GM21360 (cell line): ENCODE results near the gene NCAPG2.

Experiments
- ATAC-seq: cut with Tn5 transposase; IDR thresholded peaks from one replicate; pipeline ENCODE4 v1.9.1; 2021; ENCODE audit warnings: mild to moderate bottlenecking, moderate library complexity; ENCODE audit not compliant: unreplicated experiment

The NCAPG2 gene

DNA sequence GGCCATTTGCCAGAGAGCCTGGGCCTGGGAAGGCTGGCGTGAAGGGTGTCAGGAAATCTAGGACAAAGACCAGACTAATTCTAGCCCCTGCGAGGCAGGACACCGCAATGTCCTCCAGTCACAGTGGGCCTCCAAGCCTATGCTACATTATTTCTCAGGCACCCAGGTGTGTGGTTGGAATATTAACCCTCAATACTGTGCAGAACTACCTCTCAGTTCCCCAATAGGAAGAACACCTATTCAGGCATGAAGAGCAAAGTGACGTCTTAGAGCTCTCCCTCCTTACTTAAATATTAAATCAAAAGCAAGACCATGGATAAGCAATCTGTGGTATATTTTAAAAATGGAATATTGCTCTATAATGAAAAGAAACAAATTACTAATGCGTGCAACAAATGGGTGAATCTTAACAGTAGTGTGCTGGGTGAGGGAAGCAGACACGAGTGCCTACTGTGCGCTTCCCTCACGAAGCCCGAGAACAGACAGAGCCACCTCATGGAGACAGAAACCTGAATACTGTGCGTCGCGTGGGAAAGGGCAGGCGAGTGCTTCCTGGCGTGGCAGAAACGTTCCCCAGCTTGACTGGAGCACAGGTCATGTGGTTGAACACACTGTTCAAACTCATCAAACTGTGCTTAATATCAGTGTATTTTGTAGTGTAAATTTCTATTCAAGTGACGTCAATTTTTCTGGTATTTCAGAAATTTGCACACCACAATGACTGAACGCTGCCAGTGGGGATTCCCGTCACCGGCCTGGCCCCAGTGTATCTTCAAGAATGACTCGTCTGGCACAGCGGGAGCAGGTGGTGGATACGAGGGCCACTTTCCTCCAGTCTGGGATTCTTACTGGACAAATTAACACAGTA is 101.5 kb downstream of the NCAPG2 start:
- ATAC-seq = no peak

DNA sequence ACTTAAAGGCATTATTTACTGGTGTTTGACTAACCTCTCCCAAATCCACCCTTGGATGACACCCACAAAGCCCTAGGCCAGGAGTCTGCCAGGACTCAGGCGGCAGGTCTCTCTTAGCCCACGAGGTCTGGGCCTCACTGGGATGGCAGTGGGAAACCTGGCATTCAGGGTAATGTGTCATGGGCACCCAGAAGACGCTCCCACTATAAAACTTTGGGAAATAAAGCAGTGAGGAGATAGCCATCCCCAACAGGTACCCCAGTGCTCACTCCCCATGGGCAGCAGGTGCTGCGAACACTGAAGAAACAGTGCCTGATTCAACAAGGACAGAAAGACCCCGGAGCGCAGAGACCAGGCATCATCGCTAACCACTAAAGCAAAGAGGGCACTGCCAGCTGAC is 102.6 kb downstream of the NCAPG2 start:
- ATAC-seq = no peak

DNA sequence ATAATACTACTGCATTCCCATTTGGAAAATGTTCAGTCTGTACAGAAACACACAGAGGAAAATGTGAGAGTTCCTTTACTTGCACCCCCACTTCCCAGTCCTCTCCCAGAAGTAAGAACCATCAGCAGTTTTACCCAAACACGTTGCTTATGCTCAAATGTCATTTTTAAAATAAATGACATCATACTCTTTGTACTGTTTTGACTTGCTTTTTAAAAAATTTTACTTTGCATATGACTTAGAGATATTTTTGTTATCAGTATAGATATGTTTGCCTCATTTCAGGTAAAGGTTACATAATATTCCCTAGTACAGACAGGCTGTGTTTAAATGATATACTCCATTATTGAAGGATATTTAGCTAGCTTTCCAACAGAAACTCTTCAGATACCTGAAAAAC is 103.5 kb downstream of the NCAPG2 start:
- ATAC-seq = no peak

DNA sequence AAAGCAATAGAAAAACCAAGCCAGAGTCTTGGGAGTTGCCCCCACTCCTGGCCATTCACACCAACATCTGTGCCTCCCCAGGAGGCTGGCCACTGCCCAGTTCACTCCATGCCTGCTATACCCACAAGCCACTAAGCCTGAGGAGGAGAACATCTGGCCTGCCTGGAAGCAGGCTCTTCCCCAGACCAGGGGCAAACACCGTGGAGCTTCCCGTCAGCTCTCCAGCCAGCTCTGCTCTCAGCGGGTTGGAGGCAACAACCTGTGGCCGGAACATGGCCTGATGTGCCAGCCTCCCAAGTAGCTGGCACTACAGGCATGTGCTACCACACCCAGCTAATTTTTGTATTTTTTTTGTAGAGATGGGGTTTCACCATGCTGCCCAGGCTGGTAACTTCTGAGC is 107.9 kb downstream of the NCAPG2 start:
- ATAC-seq = no peak

DNA sequence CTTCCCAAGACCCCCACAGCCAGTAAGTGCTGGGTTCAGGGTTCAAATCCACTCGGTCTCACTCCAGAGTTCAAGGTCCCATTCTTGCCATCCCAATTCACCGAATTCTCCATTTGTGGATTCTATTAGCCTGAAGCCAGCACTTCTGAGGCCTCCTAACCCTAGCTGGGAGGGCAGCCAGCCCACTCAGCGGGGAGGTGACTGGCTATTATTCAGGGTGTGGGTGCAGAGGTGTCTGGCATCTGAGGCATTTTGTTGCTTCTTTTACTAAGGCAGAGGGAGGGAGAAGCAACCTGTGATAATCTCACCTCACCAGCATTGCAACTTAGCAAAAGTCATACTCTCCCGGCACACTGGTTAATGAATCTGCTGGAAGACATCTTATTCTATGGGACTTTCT is 108.3 kb downstream of the NCAPG2 start:
- ATAC-seq = no peak

DNA sequence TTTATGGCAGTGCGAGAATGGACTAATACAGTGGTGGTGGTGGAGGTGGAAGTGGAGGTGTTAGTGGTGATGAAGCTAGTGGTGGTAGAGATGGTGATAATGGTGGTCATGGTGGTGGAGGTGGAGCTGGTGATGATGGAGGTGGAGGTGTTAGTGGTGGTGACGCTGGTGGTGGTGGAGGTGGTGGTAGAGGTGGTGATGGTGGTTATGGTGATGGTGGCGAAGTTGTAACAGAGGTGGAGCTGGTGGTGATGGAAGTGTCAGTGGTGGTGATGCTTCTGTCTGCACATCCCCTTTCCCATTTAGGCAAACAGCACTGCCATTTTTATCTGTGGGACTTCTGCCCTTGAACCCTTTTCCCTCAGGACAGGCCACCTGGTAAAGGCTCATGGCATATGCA is 109.5 kb downstream of the NCAPG2 start:
- peak; percentile 63 for ATAC-seq

DNA sequence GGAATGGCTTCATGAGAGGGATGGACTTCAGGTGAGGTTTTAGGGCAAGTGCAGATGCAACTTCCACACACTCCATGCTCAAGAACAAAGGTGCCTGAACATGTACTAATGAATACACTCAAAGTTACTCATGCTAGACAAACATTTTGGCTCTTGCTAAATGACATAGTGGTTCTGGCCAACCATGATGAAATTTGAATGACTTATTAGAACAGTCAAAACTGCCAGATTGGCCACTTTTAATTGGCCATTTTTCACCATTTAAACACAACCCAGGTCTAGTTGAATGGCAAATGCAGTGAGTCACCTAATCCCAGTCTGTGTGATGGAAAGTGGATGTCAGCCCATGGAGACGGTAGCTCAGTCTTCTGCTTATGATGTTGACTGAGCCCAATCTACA is 112.1 kb downstream of the NCAPG2 start:
- ATAC-seq = no peak

DNA sequence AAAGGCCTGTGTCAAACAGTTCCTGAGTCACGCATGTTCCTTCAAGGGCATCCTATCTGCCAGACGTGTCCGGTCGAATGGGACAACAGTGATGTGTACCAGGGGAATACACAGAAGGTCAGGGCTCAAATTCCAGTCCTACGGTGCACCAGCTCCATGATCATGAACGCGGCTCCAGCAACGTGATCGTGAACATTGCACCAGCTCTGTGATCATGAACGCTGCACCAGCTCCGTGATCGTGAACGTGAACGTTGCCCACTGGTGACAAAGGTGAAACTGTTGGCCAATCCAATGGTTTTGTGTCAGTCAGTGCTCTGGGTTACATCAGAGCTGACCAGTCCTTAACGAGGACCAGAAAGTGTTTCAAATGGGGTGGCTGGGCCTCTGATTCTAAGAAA is 112.7 kb downstream of the NCAPG2 start:
- ATAC-seq = no peak

DNA sequence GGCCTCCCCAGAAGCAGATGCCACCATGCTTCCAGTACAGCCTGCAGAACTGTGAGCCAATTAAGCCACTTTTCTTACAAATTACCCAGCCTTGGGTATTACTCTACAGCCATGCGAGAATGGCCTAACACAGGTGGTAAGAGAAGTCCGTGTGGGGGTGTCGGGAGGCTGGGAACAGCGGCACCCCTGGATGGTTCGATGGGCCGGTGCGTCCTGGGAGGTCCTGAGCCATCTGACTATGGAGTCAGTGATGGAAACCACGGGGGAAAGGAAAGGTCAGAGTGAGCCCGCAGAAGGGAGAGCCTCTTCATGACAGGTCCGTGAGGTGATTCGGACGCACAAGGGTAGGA is 114.4 kb downstream of the NCAPG2 start:
- ATAC-seq = no peak

DNA sequence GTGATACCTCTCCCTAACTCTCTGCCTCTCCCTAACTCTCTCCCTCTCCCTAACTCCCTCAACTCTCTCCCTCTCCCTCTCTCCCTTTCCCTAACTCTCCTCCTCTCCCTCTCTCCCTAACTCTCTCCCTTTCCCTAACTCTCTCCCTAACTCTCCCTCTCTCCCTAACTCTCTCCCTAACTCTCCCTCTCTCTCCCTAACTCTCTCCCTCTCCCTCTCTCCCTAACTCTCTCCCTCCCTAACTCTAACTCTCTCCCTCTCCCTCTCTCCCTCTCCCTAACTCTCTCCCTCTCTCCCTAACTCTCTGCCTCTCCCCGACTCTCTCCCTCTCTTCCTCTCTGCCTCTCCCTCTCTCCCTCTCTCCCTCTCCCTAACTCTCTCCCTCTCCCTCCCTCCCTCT is 115.0 kb downstream of the NCAPG2 start:
- no peak for ATAC-seq

DNA sequence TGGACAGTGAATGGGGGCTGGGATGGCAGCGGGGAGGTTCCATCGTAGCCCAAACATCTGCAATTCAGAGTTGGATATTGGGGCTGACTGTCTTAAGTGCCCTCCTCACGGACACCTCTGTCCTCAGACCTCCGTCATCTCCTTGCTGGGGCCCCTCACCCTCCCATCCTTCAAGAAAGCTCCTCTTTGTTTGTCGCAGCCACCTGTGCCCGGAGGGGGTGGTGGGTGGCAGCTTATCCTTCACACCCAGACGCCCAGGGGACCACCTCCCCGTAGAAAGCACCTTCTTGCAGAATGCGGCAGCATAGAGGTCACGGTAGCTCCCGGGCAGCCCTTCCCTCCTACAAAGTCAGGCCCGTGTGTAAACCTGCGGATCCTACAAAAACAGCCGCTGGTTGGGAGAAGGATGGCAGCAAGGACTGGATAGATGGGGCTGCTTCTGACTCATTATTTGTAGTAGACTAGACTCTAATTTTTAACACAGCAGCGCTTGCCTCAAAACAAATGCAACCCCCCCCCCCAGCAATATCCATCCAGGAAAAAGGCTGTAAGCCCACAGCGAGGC is 115.6 kb downstream of the NCAPG2 start:
- ATAC-seq = no peak

DNA sequence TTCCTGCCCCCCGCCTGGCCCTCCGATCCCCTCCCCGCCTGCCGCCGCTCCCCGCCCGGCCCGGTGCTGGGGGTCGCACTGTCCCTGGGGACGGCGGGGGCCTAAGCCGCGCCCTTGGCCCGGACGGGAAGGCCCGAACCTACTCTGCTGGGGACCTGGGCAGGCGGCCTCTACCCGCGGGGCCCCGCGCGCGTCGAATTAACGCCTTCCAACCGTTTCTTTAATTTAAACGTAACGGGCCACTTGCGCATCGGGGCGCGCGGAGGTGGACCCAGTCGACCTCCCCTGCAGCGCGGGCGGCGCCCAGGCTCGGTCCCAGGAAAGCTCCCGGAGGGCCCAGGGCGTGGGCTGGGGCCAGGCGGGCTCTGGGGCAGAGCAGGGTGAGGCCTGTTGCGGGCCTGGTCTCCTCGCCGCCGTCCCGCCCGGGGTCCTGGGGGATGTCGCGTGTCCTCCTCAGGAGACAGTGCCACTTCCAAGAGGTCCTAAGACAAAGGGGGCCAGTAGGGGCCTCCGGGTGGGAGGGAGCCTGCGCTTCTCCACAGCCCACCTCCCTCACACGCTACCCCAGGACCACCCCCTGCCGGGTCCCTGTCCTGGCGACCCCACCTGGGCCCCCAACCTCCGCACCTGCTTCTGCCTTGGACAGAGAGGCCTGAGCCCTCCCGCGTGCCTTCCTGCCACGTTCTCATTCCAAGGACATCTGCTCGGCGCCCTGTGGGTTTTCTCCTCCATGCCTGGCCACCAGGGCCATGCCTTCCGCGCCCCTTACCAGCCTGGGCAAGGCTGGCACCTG is 116.3 kb downstream of the NCAPG2 start:
- ATAC-seq = no peak

DNA sequence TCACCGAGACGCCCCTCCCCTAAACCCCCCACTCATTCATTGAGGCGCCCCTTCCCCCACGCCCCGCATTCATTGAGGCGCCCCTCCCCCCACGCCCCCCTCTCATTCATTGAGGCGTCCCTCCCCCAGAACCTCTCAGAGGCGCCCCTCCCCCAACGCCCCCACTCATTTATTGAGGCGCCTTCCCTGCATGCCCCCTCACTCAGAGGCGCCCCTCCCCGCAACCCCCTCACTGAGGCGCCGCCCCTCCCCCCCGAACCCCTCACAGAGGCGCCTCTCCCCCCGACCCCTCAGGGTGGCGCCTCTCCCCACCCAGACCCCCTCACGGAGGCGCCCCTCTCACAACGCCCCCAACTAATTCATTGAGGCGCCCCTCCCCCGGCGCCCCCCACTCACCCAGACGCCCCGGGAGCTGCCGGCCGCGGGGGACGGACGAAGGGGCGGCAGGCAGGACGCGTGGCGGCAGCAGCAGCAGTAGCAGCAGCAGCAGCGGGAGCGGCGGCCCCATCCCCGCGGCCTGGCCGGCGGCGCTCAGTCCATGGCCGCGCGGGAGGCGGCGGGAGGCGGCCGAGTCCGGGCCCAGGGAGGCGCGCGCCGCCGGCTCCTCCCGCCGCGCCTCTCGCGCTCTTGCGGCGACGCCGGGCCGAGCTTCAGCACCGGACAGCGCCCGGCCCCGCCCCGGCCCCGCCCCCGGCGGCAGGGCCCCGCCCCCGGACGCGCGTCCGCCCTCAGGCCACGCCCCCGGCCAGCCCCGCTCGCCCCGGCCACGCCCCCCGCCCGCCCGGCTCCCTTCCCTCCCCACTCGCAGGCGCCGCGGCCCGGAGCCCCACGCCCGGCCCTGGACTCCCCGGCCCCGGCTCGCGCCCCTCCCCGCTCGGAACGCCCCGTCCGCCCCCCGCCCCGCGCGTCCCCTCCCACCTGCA is 117.2 kb downstream of the NCAPG2 start, which contains the start of gene PTPRN2:
Gene PTPRN2 (minus strand): TSS at position 662 of the 923 bp plus-strand sequence.
- ATAC-seq = peak; percentile 72

DNA sequence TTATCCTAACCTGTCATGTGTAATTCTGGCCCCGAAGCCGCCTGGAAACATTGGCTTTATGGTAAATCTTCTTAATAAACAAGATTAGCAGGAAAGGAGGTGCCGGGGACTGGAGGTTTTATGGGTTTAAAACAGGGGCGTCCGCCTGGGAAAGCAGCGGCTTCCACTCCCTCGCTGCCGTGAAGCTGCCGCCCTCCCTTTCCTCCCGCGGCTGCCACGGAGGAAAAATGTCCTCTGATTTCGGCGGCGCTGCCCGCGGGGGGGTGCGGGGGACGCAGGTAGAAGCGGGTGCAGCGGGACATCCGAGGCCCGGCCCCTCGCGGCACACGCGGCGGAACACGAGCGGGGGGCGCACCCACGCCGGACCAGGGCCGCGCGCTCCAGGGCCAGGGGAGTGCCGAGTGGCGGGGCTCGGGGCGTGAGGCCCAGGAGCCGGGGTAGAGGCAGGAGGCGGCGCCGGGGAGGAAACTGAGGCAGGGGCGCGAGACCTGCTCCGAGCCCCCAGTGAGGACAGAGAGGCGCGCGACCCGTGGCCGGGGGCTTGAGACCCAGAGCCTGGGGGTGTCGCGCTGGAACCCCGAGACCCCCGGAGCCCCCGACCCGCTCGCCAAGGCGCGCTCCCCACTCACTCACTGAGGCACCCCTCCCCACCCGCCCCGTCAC is 118.0 kb downstream of the NCAPG2 start:
- no peak for ATAC-seq

DNA sequence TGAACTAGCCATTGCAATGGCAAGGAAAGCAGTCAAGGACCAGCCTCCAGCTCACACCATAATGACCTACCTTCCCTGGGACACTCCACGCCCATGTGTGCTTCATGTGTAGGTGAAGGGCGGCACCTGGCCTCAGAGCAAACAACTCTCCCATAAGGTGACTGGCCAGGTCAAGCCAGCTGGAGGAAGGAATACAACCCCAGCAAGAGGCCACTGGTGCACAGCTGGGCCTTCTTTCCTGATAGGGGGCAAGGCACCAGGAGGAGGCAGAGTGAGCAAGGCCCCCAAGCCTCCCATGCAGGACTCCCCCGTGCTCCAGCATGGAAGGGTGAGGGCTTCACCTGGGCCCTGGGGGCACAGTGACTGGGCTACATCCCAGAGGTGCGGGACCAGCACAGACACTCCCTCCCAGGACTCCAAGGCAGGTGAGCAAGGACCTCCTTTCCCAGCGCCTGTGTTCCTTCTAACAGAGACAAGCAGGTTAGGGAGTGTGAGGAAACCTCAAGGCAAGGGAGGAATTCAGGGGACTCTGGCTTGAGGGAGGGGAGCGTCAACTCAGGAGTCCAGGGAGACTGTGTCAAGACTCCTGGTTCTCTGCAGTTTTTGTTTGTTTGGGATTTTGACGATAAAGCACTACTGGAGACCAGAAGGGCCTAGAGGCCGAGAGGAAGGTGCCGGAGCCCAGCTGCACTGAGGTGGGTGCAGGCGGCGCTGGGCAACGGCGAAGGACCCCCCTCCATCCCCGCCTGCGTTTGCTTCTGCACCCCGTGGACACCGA is 118.7 kb downstream of the NCAPG2 start:
- ATAC-seq = no peak

DNA sequence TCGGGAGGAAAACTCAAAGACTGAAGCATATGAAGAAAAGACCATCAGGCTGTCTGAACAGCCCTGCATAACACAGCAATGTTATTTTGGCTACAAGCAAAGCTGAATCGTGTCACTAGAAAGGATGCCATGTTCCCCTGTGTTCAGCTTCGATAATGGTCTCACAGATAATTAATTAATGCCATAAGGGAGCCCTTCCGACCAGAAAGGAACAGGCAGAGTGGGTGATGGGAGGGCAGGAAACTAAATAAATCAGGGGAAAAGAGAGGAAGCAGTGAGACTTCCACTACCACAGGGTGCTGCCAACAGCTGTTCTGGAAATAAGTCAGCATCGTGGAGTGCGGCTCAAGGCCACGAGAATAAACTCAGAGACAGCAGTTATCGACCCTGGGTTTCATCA is 120.2 kb downstream of the NCAPG2 start:
- ATAC-seq = no peak

DNA sequence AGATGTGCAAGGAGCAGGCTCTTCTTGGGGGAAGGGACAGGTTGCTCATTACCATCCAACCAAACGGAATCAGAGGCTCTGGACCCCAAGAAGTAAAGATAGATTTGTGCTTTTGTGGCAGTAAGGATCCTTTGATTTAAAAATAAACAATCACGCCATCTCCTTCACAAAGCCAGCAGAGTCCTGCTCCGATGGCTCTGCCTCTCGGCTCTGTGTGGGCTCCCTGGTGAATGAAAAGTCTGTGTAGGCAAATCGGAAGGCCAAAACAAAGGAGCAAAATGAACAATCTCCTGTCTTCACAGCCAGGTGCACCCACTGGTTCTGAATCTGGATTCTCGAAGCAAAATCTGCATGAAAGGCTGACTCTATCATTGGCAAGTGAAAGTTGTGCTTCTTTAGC is 120.8 kb downstream of the NCAPG2 start:
- no peak for ATAC-seq

DNA sequence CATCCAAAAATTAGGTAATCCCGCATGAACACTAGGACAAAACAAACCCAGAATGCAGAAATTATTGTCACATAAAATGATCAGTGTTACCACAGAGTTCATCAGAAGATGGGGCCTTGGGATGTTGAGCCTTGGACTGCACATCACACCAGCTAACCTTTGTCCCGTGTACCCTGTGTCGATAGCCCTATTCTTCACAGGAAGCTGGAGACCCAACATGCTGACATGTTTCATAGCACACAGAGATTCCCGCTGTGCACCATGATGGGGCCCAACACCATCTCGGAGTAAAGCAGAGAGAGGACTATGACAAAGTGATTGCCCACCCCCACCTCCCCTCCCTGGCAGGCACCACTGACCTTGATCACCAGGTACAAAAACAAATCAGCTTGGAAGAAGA is 121.5 kb downstream of the NCAPG2 start:
- no peak for ATAC-seq

DNA sequence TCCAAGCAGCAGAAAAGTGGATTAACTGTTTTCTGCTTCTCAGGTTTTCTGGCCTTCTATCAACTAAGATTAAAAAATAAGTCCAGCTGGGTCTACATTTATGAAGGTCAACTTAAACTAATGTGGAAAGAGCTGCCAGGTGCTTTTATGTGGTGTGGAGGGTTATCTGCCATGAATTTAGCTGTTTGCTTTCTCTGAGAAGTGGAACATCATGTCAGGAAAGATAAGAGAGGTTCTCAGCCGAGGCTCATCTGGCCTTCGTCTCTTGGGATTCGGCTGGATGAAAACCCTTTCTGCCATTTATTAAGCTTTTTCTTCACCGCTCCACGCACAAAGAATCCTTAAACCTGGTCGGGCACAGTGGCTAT is 122.5 kb downstream of the NCAPG2 start:
- ATAC-seq = no peak
